Lower lobe of right lung (tissue), 2 donors: ENCODE measurements around the gene SCN9A. TPM values are rescaled to one million over a fixed set of nuclear protein-coding genes. Genes with fewer than 3 reads are reported as not detected.

Experiments used
- ATAC-seq, 2 donors: fragments of 200-7000 bp; cut with Tn5 transposase; one replicate each; pipeline ENCODE4 v1.9.1; 2020 to 2022; ENCODE audit warnings: mild to moderate bottlenecking in 2 of 2, moderate library complexity in 2 of 2
- DNase-seq: peaks from one replicate; pipeline ENCODE4 v3.0.0-alpha.2; 2020
- H3K27ac ChIP-seq: fragments of 200-600 bp; one replicate; pipeline ENCODE4 v1.8.0; 2022
- H3K27me3 ChIP-seq: fragments of 200-600 bp; one replicate; pipeline ENCODE4 v1.8.0; 2022; ENCODE audit warnings: low read depth
- H3K36me3 ChIP-seq: fragments of 200-600 bp; one replicate; pipeline ENCODE4 v1.8.0; 2022; ENCODE audit warnings: mild to moderate bottlenecking
- H3K4me1 ChIP-seq: fragments of 200-600 bp; one replicate; pipeline ENCODE4 v1.8.0; 2022
- H3K4me3 ChIP-seq: fragments of 200-600 bp; one replicate; pipeline ENCODE4 v1.8.0; 2022; ENCODE audit warnings: mild to moderate bottlenecking
- H3K9me3 ChIP-seq: fragments of 200-600 bp; one replicate; pipeline ENCODE4 v1.8.0; 2022
- intact Hi-C: fragments of 100-400 bp; cut with DNase I; formaldehyde crosslinking; loops from one replicate; pipeline ENCODE4 v1.11.0; 2022
- total RNA-seq: library from RNA; stranded (reverse); fragmentation: NEBNext Ultra II Directional; extraction: Animal tissue kit (Norgen Biotek cat#: 25700); gene quantifications from one replicate; pipeline ENCODE4 v1.2.1, GENCODE V29; 2021
- TF ChIP-seq, protein P1 (sequence below): fragments of 200-600 bp; IDR thresholded peaks from one replicate; pipeline ENCODE4 v1.8.0; 2022; ENCODE audit warnings: antibody characterized with exemption, mild to moderate bottlenecking
- donor health status: DM: no; HTN: yes; CAD: no; lungs with severe emphysema.

SCN9A gene
- total RNA-seq, 1 donor from 2014 or later, result 13.6 TPM

DNA sequence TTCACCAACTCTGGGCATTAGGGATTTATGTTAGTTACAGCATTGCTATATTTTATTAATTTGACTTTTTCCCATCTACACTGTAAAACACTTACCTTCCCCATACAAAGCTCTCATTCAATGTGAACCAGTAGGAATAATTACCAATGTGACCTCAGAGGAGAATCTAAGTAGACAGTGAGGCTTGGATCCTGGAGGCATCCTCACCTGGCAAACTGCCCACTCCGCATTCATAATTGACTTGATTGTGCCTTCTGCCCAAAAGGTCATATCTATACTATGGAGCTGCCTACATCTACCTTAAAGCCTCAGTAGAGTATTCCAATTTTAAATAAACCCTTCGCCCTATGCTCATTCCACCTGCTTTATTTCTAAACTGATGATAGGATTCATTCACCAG lies 202.5 kb downstream of the SCN9A start:
- H3K27ac ChIP-seq, result no peak overlapping the region
- H3K4me1 ChIP-seq, result no peaks in the 10 kb centered on the region
- TF ChIP-seq, protein P1, sequence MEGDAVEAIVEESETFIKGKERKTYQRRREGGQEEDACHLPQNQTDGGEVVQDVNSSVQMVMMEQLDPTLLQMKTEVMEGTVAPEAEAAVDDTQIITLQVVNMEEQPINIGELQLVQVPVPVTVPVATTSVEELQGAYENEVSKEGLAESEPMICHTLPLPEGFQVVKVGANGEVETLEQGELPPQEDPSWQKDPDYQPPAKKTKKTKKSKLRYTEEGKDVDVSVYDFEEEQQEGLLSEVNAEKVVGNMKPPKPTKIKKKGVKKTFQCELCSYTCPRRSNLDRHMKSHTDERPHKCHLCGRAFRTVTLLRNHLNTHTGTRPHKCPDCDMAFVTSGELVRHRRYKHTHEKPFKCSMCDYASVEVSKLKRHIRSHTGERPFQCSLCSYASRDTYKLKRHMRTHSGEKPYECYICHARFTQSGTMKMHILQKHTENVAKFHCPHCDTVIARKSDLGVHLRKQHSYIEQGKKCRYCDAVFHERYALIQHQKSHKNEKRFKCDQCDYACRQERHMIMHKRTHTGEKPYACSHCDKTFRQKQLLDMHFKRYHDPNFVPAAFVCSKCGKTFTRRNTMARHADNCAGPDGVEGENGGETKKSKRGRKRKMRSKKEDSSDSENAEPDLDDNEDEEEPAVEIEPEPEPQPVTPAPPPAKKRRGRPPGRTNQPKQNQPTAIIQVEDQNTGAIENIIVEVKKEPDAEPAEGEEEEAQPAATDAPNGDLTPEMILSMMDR, result no peak
- H3K4me3 ChIP-seq, result no peak overlapping the region
- no peaks in the 10 kb centered on the region for H3K27me3 ChIP-seq
- no peak for ATAC-seq
- DNase-seq, result no peak
- H3K36me3 ChIP-seq, result no peaks in the 10 kb centered on the region
- no peaks in the 10 kb centered on the region for H3K9me3 ChIP-seq
- intact Hi-C loops, result no loop called here

DNA sequence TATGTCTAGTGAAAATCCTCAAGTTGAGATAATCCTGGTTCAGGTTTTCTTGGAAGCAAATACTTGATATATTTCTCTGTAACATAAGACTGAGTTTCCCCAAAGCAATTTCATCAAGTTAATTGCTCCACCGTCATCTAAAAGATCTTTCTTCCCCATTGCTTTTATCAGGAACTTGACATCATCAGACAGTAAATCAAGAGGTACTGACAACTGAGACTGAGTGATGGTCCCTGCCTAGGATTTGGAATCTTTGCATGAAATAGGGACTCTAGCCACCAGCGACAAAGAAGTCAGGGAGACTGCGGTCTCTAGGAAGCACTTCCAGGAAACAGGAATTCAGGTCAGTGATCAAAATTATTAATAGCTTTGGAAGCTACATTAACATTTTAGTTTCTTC lies 204.5 kb downstream of the SCN9A start:
- Histone ChIP-seq H3K36me3 (no peaks in the 10 kb centered on the region), H3K27ac (no peak overlapping the region), H3K4me1 (no peaks in the 10 kb centered on the region), H3K9me3 (no peaks in the 10 kb centered on the region), H3K4me3 (no peak overlapping the region), H3K27me3 (no peaks in the 10 kb centered on the region)
- no peak for DNase-seq
- no peak for ATAC-seq
- TF ChIP-seq, protein P1, result no peak
- intact Hi-C loops, result no loop called here

DNA sequence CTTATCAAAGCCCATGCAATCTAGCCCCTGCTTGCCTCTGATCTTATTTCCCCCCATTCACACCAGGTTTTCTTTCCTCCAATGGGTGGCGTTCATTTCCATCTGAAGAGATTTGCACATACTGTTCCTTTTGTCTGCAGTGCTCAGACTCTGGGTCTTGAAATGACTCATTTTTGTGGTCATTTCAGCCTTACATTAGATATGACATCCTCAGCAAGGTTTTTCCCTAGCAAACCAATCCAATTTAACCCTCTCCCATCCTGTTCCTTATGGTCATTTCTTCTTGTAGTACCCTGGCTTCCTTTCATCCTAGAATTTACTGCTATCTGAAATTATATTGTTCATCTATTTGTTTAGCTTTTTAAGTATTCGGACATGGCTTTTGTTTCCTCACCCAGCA lies 205.4 kb downstream of the SCN9A start:
- DNase-seq (no peak), ATAC-seq (no peak)
- no peak overlapping the region for H3K4me3 ChIP-seq
- no peaks in the 10 kb centered on the region for H3K27me3 ChIP-seq
- TF ChIP-seq, protein P1, result no peak
- H3K36me3 ChIP-seq, result no peaks in the 10 kb centered on the region
- intact Hi-C loops, result no loop called here
- no peaks in the 10 kb centered on the region for H3K9me3 ChIP-seq
- H3K27ac ChIP-seq, result no peak overlapping the region
- H3K4me1 ChIP-seq, result no peaks in the 10 kb centered on the region

DNA sequence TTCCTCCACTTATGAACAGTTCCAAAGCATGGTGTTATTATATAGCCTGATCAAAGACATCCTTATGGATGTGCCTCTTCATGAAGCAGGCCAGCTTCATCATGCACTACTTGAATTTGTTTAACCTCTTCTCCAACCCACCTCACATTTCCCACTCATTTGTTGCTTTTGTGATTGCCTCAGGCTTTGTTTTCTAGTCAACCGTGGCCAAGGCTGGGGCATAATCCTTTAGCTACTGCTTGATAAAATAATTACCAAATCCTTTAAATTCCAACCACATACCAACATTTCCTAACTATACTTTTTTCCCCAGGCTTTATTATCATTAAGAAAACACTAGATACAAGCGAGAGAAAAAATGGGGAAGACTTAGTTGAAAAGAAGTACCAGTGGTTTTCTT lies 208.3 kb downstream of the SCN9A start:
- Histone ChIP-seq H3K36me3 (no peaks in the 10 kb centered on the region), H3K27me3 (no peaks in the 10 kb centered on the region), H3K9me3 (no peaks in the 10 kb centered on the region), H3K27ac (no peak overlapping the region), H3K4me3 (no peak overlapping the region), H3K4me1 (peaks cover 4% of the 10 kb centered on the region)
- TF ChIP-seq, protein P1, result no peak
- intact Hi-C loops, result no loop called here
- DNase-seq, result no peak
- ATAC-seq, result no peak

DNA sequence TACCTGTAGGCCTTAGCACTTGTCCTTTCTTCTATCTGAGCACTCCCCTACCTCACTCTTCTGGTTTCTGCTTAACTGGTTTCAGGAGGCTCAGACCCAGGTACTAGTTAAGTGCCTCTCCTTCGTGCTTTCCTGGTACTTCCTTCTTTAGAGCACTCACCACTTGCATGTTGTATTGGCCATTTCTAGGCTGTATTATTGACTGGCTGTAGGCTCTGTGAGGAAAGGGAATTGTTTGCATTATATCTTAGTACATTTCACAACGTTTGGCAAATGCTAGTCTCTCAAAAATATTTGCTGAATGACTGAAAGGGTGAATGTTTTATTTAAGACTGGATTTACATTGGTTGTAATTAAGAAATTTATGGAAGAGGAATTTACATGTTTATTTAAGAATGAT lies 212.0 kb downstream of the SCN9A start:
- TF ChIP-seq, protein P1, result no peak
- DNase-seq, result no peak
- Histone ChIP-seq H3K4me1 (peaks cover 4% of the 10 kb centered on the region), H3K27me3 (no peaks in the 10 kb centered on the region), H3K4me3 (no peak overlapping the region), H3K27ac (no peak overlapping the region), H3K9me3 (no peaks in the 10 kb centered on the region), H3K36me3 (no peaks in the 10 kb centered on the region)
- peak; percentile 85 to 92 for ATAC-seq
- intact Hi-C loops, result no loop called here

DNA sequence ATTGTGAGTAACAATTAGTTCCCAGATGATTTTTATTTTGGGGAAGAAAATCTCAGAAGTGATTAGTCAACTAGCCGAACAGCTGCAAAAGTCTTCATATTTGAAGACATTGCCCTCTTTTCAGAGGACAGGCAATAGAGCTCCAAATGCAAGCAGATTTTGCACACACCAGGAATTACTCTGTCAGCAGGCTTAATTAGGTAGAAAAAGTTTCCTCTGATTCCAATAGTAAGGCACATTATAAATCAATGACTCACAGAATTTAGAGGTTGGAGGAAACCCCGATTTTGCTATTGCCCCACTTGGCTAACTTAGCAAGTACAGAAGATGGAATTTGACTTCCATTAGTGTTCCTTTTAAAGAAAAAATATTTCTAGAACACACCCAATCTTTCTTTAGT lies 217.2 kb downstream of the SCN9A start:
- no peak for ATAC-seq

More for the DNA sequence above, 217.2 kb downstream of the SCN9A start:
- H3K27me3 ChIP-seq, result no peaks in the 10 kb centered on the region
- TF ChIP-seq, protein P1, result no peak
- intact Hi-C loops, result no loop called here
- no peak overlapping the region for H3K27ac ChIP-seq
- no peaks in the 10 kb centered on the region for H3K36me3 ChIP-seq
- no peaks in the 10 kb centered on the region for H3K9me3 ChIP-seq
- no peak for DNase-seq
- no peak overlapping the region for H3K4me3 ChIP-seq
- H3K4me1 ChIP-seq, result peaks cover 4% of the 10 kb centered on the region
